Stimulated activated CD4-positive, alpha-beta T cell treated with anti-CD3 and anti-CD28 coated beads, Interleukin-4, amount 100 ng/mL, for 1 hour (primary cell): Measurements from ENCODE around the gene TMEFF2.

Source experiments
- DNase-seq: peaks from one replicate; pipeline ENCODE4 v3.0.0-alpha.2; 2020

TMEFF2 gene

DNA sequence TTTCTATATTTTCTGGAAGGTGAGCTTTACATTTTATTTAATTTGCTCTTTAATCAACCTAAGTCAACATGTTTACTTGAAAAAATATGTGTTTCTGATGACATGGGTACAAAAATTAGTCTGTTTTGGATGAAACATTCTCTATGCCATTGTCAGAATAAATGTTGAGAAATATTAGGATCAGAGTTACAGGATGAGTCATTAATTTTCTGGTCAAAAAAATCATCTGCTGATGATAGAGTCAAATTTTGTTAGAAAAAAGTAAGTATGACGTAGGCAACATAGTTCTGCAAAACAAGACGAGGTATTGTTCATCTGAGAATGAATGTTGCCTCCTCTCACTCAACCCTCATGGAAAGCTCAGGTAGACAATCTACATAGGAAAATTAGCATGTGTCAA, 240.3 kb downstream of the TMEFF2 start:
- no peak for DNase-seq

DNA sequence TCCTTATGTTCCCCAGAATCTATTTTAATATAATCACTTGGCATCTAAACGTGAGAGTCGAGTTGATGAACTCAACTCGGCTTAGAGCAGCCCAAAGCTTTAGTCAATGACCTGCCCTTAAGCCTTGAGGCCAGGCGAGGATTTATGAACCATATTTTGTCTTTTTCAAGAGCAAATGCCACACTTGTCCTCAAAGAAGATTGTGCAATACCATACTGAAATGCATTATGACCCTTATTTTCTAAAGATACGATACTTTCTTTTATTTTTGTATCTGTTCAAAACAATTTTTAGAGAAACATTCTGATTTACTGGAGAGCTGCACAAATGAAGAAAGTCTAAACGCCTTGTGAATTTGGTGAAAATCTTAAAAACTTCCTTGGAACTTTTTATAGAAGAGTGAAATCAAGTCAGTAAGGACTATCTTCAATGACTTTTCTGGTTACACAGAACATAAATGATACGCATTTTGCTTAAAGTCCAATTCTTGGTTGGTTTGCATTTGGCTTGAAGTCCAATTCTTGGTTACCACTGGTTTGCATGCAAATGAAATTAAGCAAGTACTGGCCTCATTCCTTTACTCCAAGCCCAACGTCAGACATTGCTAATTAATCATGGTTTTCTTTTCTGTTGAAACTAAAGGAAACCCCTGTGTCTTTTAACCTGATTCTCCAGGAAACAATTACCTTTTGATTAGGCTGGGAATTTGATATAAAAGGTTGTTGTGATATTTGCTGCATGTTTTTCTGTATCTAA, 242.0 kb downstream of the TMEFF2 start:
- no peak for DNase-seq

DNA sequence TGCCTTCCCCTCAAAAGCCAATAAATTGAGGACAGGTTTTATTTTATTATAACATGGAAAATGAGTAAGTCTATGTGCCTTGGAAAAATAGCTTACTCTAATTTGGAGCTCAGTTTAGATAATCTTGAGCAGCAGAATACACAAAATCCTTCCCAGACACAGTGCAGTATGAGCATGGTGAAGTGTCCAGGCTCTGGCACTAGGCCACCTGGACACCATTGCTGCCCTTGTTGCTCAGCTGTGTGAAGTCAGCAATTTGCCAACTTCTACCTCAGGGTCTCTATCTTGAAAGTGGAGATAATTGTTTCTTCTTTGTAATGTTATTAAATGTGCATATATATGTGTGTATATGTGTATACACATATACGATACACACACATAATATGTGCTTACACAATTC, 242.9 kb downstream of the TMEFF2 start:
- no peak for DNase-seq

DNA sequence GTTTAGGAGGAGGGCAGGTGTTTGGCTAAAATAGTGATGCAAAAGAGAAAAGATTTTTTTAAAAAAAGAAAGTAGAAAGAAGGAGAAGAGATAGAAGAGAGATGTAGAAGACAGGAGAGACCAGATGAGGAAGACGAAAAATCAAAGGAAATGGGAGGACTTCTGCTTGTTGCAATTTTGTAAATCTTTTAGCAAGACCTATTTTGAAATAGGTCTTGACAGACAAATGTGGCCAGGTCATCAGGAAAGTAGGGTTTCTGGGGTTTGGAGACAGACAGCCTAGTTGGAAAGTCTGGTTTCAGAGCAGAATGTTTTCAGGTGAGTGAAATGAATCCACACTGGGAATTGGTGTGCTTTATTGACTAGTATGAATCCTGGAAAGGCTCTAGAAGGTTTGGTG, 243.4 kb downstream of the TMEFF2 start:
- no peak for DNase-seq

DNA sequence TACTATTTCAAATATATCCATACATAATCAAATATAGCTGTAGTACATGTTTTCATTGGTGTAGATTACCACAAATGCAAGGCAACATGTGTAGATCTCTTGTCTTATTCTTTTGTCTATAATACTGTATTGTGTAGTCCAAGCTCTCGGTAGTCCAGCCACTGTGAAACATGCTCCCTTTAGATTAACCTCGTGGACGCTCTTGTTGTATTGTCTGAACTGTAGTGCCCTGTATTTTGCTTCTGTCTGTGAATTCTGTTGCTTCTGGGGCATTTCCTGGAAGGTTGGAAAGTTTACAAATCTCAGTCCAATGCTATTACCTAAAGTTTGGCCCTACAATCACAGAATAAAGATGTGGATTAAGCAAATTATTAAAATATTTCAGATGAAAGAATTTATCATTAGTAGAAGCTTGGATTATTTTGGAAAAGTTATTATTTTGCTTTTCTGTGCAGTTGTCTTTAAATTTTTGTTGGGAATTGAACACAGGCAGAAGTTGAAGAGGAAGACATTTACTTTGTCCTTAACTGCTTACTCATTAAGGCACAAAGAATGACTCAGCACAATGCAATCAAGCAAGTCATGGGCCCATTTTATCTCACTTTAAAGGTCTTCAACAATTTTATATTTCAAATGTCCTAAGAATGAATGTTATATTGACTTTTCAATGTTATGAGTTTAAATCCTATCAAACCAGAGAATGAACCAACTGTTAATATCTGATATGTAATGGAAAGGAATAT, 244.4 kb downstream of the TMEFF2 start:
- no peak for DNase-seq

DNA sequence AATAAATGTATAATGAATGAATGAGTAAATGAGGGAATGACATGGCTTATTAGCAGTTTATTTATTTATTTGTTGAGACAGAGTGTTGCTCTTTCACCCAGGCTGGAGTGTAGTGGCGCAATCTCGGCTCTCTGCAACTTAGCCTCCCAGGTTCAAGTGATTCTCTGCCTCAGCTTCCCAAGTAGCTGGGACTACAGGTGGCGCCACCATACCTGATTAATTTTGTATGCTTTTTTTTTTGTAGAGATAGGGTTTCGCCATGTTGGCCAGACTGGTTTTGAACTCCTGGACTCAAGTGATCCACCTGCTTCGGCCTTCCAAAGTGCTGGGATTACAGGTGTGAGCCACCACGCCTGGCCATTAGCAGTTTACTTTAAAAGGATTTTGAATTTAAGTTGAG, 247.5 kb downstream of the TMEFF2 start:
- DNase-seq = no peak

DNA sequence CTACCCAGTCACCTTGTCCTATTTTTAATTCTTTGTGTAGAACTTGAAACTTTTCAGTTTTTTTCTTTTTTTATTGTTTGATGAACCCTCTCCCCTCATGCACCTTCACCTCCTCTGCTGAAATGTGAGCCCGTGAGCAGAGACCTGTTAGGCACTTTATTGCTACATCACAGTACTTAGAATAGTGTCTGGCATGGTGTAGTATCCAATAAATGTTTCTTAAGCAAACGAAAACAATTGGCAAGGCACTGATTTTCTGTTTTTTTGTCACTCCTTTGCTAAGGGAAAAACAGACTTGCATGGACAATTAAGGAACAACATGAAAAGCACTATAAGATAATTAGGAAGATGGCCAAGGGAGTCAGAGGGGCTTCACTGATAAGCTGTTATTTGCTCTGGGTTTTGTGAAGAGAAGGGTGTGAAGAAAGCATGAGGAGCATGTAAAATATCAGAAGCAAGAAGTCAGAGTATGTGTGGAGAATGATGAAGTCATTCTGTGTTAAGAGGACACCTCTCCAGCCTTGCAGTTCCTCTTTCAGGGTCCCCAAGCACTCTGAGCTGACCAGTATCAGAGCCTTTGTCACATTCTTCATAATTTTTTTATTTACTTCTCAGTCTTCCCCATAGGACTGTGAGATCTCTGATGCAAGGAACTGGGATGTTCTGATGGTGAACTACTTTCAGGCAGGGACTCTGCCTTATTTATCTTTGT, 248.1 kb downstream of the TMEFF2 start:
- no peak for DNase-seq

DNA sequence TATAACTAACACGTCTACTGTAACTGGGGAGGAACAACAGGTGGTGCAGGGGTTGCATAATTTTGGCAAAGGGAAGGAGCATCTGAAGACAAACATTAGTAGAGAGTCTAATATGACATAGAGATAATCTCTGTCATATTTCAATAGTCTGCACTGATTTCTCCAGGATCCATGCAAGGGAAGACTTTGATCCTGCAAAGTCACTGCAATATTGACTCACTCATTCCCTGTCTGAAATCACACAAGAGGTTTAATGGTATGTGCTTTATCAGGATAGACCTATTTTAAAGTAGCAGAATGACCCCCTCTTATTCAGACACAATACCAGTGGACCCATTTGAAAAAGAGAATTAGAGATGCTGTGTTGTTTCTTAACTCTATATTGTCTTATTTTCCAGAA, 249.1 kb downstream of the TMEFF2 start:
- no peak for DNase-seq

DNA sequence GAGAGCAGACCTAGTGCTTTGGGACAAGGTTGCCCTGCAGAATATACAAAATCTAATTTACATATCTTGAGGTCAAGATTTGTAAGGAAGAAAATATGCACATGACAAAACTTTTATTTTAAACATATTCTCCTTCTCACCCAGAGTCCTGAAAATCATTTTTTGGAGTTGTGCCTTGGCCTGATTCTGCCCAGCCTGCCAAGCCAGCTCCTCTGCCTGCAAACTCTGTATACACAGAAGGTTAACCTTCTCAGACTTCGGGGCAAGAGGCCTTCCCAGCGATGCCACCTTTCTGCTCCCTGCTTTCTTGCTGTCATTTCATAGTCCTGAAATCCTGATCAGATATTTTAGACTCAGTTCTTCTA, 252.0 kb downstream of the TMEFF2 start:
- DNase-seq = no peak

DNA sequence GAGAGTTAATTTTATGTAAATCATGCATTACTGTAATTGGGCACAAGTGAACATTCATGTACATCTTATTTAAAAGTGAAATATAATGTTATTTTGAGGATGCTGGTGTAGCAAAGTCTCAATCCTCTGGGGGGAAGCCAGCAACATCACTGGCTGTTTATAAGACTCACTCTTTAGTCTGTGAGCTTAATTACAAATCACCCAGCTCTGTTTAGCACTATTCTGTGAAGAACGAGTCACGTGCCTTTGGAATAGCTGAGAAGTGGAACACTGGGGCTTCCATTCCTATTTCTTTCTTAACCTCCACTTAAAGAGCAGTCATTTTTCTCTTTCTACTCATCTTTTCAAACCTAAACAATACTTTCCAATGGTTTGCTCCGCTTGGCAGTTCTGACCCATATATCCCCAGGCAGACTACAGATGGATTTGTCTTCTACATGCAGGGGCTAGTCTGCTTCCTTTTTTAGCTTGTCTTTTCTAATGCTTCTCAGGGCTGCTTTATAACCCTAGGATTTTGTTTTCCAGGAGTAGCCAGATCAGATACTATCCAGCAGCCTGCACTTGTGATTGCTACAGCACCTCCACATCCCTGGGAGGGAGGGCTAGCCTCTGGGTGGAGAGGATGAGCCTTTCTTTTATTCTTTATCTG, 252.5 kb downstream of the TMEFF2 start:
- no peak for DNase-seq

DNA sequence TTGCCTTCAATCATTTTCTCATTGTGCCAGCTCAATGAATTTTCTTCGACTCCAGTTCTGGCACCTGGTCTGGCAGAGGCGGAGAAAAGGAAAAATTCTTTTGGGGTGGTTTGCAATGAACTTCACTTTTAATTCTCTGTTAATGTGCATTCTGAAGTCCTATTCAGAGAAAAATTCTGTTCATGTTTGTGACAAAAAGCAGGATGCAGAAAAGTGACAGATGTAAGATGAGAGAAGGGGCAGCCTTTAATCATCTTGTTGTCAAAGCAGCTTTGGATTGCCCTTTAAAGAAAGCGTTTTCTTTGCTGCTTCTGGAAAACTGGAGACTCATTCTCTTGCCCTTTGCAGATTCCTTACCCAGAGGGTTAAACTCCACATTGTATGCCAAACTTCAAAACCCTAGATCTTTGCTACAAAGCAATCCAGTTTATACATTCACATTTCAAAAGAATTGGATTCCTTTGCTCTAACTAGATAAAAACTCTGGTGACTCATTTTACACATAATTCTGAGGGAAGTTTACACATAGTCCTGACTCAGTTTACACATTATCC, 253.3 kb downstream of the TMEFF2 start:
- DNase-seq = no peak

DNA sequence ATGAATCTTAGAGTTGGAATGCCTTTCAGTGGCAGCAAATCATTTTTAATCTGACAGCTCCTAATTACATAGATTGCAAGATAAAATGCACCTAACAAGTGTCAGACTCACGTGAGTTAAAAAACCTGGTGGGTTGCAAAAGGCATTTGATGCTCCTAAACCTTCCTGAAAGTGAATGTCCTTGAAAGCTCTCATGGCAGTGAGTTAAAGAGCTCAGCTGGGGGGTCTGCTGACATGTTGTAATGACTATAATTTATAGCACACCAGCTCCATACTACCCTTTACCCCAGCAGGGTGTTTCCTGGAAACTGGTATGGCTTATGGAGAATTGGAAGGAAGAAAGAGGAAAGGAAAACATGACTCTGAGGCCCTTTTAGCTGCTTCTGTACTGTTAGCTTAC, 256.0 kb downstream of the TMEFF2 start:
- no peak for DNase-seq

DNA sequence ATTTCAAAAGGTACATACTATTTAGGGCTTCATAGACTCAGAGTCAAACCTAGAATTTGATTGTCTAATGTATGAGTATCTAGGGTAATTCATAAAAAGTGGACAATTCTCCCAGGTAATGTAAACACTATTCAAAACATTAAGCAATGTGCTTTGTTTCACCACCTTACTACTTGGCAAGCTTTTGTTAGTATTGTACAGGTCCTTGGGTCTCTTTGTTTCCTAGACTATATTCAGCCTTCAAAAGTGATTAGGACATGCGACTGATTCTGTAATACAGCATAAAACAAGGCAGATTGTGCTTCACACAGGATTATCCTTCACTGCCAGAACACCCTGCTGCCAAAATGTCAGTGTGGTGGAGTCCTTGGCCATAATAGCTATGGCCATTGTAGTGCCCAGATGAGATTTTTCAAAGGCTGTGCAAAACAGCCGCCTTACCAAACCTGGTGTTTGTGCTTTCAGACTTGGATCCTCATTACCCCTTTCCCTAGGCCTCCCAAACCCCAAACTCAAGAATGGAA, 257.8 kb downstream of the TMEFF2 start:
- no peak for DNase-seq

DNA sequence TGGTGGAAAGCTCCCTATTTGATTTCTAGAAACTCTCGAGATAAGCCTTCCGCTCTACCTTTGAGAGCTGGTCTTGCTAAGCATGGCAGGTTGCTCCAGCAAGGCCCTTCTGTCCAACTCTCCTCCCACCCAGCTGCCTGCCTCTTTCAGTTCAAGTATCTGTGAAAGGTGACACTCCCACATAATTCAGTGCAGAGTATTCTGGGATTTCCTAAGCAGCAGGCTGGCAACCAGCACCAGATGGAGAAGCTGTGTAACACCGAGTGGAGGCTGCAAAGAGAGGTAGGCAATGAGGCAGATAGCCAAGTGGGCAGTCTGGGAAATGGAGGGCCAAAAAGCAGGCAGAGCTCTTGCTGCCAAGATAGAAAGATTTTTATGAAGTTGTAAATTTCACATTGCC, 259.5 kb downstream of the TMEFF2 start:
- no peak for DNase-seq

DNA sequence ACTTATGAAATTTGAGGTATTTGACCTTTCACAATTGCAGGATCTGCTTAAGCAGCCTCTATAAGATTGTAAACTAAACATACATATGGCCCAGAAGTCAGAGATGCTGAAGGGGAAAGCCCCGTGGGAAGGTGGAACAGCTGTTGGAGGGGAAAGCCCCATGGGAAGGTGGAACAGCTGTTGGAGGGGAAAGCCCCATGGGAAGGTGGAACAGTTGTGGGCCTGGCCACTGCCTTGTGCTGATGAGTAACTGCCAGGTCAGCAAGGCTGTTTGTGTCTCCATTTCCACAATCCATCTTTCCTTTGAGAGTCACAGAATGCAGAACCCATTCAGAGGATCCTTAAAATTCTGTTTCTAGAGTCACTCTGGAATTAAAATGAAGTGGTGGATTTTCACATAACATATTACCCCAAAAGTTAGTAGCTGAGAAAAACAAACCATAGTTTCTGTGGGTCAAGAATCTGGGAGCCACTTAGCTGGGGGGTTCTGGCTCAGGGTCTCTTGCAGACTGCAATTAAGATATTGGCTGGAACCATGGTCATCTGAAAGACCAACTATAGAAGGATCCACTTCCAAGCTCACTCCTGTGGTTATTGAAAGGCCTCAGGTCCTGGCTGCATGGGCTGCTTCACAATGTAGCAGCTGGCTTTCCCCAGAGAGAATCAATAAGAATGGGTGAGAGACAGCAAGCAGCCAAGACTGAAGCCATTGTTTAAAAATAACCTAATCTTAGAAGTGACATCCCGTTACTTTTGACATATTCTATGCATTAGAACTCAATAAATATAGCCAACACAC, 261.2 kb downstream of the TMEFF2 start:
- no peak for DNase-seq

DNA sequence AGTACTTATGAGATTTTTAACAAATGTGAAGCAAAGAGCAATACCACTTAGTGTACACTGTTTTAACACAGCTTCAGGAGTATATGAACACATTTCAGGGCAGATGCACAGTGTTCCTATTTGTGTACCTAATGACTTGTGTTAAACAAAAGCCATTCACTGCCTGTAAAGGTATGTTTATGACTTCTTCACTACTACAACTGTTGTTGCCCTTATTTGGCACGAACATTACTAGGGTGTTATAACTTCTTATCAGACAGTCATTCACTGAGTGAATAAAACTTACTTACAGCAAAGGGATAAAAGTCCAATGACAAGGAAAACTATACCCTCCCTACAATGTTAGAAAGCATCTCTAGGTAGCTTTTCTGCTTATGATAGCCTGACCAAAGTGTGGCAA, 262.4 kb downstream of the TMEFF2 start:
- DNase-seq = no peak

DNA sequence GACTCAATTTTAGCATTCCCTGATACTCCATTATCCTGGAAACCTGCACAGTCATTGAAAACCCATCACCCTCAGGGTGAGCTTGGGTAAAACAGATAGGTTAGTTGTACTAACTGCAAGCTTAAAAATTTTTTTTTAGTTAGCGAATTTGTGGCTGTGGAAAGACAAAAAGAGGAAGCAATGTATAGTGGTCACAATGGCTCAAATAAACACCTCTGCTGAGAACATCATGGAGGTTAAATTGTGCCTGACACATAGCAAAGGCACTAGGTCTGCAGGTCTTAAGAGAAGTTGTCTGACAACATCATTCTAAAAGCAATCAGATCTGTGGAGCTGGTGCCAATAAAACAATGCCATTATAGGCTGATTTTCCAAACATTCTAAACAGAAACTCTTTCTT, 263.4 kb downstream of the TMEFF2 start:
- no peak for DNase-seq

DNA sequence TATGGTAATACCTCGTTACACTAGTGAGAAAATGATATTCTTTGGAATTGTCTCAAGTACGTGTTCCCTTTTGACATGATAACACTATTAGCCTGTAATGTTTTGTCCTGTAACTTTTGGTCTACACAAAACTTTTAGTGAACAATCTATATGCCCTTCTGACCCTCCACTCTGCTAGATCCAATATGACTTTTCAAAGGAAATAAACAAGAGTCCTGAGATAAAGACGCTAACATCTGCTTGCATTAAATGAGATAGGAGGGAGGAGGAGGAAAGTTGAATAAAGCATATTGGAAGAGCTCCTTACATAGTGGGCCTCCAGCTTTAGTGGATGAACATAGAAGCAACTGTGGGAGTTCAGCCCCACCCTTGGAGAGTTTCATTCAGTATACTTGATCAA, 264.5 kb downstream of the TMEFF2 start:
- DNase-seq = no peak

DNA sequence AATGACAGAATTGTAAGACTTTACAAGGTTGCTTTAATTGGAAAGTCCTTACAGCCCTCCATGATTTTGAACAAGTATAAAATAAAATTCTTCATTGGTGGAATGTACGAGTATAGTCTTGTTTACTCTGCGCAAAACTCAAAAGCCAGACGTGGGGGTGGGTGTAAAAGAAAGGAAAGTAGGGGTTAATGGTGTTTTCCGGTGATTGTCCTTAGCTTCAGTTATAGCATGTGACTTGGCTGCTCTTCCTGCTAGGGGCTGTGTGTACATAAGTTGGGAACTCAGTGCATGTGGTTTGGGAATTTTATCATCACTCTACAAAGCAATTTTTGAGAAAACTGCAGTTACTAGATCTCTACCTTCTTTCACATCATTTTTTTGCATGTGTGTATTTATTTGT, 265.4 kb downstream of the TMEFF2 start:
- DNase-seq = no peak

DNA sequence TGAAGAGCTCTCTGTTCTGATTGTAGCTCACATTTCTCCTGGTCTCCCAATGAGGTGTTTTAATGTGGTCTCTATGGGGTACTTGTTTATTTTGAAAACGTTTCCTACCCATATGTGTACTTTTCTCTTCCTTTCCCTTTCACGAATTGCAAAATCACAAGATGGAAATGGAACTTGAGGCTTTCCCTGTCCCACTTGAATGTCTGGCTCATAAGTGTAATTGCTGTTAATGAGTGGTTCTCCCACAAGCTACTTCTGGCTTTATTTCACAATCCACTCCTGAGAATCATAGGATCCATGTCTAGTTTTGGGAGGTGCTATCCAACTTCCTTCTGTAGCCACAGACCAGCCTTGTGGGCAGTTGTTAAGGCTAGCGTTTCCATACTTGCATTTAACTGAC, 266.7 kb downstream of the TMEFF2 start:
- DNase-seq = no peak

DNA sequence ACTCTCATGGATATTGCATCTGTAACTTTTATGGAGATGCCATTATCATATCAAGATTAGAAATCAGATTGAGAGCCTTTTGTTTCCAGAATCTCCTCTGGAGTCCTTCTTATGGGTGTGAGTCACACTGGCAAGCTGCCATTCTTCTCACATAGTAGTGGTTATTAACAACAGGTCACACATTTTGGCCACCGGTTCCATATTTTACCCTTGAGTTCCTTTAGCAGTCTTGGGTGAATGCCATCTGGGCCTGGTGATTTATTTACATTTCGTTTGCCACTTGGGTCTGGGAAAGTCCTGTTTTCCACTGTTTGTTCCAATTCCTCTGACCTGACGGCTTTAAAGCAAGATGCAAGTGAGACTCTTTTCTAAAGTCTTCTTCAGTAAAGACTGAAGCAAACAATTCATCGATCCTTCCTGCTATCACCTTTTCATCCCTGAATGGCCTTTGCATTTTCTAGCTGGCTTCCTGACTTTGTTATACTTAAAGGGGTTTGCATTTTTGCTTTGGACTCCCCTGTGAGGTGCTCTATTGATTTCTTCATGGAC, 267.3 kb downstream of the TMEFF2 start:
- DNase-seq = no peak

DNA sequence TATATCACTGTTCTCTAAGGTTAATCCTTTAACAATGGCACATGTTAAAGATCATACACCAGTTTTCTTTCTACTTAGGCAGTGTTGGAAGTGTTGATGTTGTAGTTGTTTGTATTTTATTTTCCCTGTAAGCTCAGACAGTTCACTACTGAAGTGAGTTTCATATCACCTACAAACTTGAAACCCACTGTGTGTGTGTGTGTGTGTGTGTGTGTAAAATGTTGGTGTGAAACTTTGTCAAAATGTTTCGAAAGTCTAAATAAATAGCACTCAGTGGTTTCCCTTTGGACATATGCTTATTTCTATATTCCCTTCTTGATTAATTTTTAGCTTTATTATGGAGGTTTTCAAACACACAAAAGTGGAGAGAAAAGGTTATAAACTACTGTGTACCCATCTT, 268.1 kb downstream of the TMEFF2 start:
- no peak for DNase-seq
